ENCODE data around the gene SYT1. TPM values are rescaled to one million over a fixed set of nuclear protein-coding genes. Genes with fewer than 3 reads are reported as not detected.

The SYT1 gene
- total RNA-seq, 2 donors from 2014 or later = 1.3 to 1.9 TPM

GRCh38 chr12:79482921-79483320 lies 618.3 kb downstream of the SYT1 start:
- Histone ChIP-seq H3K9me3 (no peaks in the 10 kb centered on the region), H3K27ac (no peak overlapping the region), H3K4me3 (no peak overlapping the region), H3K4me1 (ENCODE audit: control insufficient read depth in 1 of 2, low read depth in 2 of 2) (no peaks in the 10 kb centered on the region), H3K36me3 (no peaks in the 10 kb centered on the region), H3K27me3 (replicated peaks; ENCODE audit: insufficient read depth) (no peaks in the 10 kb centered on the region)
- TF ChIP-seq, protein P1, sequence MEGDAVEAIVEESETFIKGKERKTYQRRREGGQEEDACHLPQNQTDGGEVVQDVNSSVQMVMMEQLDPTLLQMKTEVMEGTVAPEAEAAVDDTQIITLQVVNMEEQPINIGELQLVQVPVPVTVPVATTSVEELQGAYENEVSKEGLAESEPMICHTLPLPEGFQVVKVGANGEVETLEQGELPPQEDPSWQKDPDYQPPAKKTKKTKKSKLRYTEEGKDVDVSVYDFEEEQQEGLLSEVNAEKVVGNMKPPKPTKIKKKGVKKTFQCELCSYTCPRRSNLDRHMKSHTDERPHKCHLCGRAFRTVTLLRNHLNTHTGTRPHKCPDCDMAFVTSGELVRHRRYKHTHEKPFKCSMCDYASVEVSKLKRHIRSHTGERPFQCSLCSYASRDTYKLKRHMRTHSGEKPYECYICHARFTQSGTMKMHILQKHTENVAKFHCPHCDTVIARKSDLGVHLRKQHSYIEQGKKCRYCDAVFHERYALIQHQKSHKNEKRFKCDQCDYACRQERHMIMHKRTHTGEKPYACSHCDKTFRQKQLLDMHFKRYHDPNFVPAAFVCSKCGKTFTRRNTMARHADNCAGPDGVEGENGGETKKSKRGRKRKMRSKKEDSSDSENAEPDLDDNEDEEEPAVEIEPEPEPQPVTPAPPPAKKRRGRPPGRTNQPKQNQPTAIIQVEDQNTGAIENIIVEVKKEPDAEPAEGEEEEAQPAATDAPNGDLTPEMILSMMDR (IDR thresholded peaks at IDR 0.05) = no peak
- ATAC-seq (ENCODE audit: insufficient number of reproducible peaks, low FRiP score, low read depth) (no peak), DNase-seq (ENCODE audit: low spot score) (no peak)

GRCh38 chr12:79486154-79486553 lies 621.6 kb downstream of the SYT1 start:
- H3K4me3 ChIP-seq = no peak overlapping the region
- H3K27ac ChIP-seq = no peak overlapping the region
- H3K36me3 ChIP-seq = no peaks in the 10 kb centered on the region
- ATAC-seq (ENCODE audit: insufficient number of reproducible peaks, low FRiP score, low read depth) (no peak), DNase-seq (ENCODE audit: low spot score) (no peak)
- no peaks in the 10 kb centered on the region for H3K27me3 ChIP-seq (replicated peaks; ENCODE audit: insufficient read depth)
- no peaks in the 10 kb centered on the region for H3K9me3 ChIP-seq
- TF ChIP-seq, protein P1 (IDR thresholded peaks at IDR 0.05) = no peak
- no peaks in the 10 kb centered on the region for H3K4me1 ChIP-seq (ENCODE audit: control insufficient read depth in 1 of 2, low read depth in 2 of 2)

DNA sequence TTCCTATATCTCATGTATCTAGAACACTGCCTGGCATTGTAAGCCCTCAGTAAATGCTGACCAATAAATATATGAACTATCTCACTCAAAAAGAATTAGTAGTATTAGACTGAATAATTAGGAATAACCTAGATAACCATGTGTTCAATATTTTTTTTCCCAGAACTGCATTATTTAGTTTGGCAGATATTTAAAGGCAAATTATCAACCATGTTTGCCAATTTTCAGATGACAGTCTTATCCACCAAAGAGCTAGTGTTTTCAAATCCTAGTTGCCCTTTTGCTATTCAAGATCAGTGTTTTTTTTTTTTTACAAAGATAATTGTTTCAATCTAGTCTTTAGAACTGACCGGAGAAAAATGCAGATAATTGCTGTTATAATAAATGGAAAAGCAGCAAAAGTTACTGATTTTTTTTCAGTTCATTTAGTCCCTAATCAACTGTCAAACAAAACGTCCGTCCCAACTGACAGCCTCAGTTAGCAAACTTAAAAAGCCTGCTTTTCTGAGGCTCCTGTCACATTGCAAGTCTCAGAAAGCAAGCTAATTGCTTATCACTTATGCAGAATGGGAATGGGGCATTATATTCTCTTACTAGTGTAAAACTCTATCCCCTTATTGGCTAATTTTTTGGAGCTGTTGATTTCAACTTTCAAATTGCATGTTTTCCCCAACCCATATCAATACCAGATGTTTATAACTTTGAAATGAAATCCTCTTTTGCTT lies 623.0 kb downstream of the SYT1 start:
- Histone ChIP-seq H3K36me3 (no peaks in the 10 kb centered on the region), H3K27ac (no peak overlapping the region), H3K4me3 (no peak overlapping the region), H3K4me1 (ENCODE audit: control insufficient read depth in 1 of 2, low read depth in 2 of 2) (no peaks in the 10 kb centered on the region), H3K9me3 (no peaks in the 10 kb centered on the region), H3K27me3 (replicated peaks; ENCODE audit: insufficient read depth) (no peaks in the 10 kb centered on the region)
- no peak for DNase-seq (ENCODE audit: low spot score)
- ATAC-seq (ENCODE audit: insufficient number of reproducible peaks, low FRiP score, low read depth) = no peak
- TF ChIP-seq, protein P1 (IDR thresholded peaks at IDR 0.05) = no peak

Data from thoracic aorta (tissue), 2 donors.